Hypothalamus (tissue), 51 donors: ENCODE data around the gene STK16.

Experiments used
- DNase-seq, 51 donors: peaks; one replicate each; lab custom pipeline; 2025; lab: John Stamatoyannopoulos, UW

STK16 gene

DNA sequence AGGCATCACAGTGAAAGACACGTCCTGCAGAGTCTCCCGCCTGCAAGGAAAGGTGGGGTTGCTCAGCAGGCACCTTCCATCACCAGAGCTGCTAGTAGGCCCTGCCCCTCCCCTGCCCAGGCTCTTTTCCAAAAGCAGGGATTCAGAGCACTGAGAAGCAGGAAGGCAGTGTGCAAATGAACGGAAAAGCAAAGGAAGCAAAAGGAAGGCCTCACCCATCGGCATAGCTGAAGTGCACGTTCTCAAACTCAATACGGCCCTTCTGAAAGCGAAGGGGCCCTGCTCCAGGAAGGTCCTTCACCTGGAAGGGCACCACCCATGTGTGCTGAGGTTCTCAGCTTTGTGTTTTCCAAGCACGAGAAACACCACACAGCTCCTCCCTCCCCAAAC is 32.3 kb upstream of the STK16 start:
- DNase-seq: no peak

DNA sequence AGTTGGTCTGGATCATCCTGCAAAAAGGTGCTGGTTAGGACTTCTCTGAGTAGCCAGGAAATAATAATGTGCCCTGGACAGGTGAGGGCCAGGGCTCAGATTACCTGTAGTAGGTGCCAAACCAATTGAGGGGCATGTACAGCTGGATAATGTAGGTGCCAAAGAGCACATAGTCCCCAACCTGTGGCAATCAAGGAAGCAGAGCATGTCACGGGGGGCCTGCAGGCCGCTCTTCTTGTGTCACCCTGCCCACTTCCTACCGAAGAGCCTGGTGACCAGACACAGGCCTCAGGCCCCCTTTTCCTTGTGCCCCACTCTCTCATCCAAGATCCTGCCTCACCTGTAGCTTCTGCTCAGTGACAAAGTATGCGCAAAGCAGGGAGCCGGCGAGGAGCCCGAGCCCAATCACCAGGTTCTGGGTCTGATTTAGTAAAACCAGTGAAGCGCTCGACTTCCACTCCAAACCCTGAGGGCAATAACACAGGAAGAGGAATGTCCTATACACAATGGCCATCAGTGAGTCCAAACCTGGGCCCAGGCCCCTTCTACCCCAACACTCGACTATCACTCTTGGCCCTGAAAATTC is 31.7 kb upstream of the STK16 start:
- no peak for DNase-seq

DNA sequence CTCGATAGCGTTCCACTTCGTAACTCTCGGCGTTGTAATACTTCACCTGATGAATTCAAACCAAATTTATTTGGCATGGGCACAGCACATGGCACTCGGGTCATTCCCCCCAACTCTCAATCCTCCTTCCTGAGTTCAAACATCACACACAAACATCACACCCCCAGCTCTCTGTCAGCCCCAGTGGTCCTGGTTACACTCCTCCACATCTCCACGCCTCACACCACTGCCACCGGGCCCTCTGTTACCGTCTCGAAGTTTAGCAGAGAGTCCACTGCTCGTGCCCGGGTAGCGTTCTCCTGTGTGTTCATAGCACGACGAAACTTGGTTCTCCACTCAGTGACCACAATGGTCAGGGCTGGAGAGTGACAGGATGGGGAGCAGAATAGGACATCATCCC is 31.1 kb upstream of the STK16 start:
- DNase-seq: no peak

DNA sequence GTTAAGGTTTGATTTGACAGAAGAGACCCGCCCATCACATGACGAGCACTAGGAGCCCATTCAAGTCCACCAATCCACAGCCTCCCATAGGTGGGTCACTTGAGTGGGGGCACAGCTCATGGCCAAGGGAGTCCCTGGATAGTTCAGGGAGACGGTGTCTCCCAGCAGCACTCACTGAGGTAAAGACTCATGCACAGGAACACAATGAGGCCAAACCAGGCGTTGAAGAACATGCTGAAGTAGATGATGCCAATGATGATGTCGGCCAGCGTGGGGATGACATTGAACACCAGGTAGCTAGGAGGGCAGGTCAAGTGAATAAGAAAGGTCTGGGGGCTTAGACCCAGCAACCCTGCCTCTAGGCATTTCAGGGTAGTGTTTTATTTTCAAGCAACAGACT is 30.5 kb upstream of the STK16 start:
- no peak for DNase-seq

DNA sequence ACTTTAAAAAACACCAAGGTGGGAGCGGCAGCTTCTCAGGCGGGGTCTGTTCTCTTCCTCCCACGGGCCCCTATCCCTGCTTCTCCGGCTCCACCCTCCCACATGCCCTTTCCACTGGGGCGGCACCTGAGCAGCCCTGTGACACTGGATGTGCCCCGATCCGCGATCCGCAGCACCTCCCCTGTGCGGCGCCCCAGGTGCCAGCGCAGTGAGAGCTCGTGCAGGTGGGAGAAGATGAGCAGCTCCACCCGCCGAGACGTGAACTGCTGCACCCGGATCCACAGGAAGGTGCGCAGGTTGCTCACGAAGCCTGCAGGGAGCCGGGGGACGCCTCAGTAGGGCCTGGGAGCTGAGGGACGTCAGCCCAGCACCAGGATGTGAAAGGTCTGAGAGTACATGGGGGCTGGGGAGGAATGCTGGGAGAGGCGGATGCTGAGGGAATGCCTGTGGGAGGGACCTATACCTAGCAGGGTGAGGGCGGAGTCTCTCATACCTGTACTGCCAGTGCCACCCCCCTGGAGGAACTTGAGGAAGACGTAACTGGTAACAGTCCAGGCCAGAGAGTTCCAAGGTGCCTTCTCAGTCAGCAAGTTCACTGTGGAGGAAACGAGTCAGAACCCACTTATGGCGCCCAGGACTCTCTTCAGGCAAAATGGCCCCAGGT is 29.3 kb upstream of the STK16 start:
- no peak for DNase-seq

DNA sequence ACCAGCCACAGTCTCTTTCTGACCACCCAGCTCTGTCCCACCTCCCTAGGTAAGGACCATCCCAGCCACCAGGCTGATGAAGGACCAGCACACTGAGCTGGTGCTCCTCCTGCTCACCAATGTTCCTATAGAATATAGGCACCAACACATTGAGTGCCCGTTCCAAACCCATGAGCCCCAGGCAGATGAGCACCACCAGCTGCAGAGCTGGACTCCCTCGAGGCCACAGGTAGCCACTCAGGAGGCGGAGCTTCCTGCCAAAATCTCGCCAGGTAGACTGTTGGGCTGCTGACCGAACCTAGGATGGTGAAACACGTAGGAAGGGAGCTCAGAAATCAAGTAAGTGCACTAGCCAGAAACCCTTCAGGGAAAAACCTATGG is 28.8 kb upstream of the STK16 start:
- no peak for DNase-seq

DNA sequence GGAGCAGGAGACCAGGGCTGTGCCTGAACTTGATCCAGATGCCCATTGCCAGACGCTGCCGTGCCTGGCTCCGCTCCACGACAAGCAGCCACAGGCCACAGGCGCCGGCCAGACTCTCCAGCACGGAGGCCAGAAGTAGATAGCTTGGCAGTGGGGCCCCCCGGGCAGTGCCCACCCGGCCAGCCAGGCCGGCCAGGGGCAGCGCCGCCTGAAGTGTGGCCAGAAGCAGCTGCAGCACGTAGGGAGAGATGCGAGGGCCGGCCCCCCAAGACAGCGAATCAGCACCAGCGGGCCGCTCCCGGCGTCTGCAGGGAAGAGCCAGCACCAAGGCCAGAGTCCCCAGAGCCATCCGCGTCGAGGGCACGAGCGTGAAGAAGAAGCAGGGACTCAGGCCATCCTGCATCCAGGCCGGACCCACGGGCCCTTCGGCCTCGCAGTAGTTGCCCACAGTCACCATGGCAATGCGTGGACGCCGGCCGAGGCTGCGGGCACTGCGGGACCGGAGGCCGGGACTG is 27.0 kb upstream of the STK16 start:
- peak in 48 of 51 donors; percentile 33 to 88 (median 69) for DNase-seq

DNA sequence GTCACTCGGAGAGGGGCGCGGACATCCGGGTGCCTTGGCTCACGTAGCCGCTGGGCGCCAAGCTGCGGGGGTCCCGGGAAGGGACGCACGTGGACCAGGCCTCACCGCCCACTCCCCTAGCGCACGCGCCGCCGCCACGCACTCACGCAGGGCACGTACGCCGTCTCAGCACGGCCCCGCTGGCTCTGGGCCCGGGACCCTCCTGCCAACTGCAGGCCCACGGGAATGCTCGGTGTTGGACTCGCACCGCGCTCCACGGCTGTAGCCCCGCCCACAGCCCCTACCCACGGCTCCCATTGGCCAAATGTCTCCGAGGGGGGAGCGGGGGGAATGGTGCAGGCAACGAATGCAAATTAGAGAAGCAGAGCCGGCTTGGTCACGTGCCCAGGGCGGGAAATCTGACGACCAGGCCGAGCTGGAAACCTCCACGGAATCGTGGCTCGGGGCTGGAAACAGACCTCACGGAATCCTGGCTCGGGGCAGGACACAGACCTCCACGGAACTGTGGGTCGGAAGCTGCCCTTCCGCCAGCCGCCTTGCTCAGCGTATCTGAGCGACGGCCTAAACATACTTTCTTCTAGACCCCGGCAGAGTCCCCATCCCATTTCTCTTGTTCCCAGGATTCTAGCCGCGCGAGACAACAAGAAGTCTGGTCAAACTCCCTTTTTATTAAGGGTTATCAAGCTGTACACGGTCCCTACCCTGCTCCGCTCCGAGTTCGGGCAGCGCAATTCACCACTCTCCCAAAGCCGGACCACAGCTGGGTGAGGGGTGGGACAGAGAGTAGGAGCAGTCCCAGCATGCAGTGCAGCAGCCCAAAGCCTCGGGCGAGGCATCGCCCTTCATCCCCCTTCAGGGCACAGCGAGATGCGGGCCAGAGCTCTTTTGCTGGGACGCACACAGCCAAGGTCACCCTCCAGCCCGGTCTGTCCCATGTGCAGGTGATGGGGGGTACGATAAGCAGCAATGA is 26.3 kb upstream of the STK16 start, which contains the start of gene ABCB6:
Gene ABCB6 (minus strand): TSS at position 227 of the 970 bp plus-strand sequence. CDS start 285 bp downstream, outside the sequence.
- peak; percentile 76 to 98 (median 95) for DNase-seq

DNA sequence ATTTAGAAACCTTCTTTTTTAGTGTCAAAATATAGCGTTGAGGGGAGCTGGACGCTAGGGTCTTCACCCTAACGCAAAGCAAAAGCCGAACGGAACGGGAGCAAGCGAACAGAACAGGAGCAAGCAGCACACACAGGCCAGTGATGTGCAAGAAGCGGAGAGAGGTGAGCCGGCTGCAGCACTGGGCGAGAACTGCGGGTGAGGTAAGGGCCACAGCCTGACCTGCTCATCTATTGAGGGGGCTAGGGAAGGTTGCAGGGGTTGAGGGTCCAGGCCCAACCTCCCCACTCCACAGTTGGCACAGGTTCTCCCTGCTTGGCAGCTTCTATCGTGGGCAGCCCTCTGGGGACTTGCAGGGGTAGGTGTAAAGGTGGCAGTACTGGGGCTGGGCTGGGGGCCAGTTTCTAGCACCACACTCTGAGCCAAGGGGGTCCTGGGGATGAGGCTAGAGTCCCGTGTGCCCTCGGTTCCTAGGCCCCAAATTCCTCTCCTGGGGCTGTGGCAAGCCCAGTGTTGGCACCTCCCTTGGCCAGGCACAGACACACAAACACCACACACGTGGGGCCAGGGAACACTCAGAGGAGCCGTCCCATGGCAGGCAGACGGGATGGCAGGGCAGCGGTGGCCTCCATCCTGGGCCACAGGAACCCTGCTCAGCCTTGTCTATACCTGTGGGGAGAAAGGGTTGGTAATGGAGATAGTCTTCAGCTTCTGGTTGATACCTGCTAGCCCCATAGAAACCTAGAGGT is 25.3 kb upstream of the STK16 start:
- DNase-seq: no peak

DNA sequence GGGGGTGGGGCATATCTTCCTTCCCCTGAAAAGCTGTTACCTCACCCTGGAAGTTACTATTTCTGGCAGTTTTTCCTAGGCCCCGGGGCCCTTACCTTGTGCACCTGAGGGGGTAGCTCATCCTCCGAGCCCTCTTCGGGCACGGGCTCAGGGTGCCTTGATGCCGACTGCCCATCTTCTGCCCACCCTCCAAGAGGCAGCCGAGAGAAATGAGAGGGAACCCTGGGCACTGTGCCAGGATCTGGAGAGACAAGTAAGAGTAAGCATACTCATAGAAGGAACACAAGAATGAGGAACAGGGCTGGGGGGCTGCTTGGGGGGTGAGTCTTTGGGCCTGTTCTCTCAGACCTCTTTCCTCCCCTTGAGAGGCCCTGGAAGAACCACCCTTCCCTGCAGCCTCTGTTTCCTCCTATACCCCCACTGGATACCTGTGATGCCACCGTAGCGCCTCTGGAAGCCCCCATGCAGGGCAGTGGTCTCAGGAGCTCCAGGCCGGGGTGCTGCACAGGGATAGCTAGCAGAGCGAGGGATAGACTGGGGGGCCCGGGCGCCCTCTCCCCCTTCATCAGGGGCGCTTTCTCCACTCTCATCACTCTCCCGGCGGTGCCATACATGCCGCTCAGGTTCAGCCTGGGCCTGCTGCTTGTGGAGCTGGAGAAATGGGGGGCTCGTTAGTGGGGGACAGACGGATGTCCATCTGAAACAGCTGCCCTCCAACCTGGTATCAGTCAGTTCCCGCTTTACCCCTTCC is 24.5 kb upstream of the STK16 start:
- no peak for DNase-seq

DNA sequence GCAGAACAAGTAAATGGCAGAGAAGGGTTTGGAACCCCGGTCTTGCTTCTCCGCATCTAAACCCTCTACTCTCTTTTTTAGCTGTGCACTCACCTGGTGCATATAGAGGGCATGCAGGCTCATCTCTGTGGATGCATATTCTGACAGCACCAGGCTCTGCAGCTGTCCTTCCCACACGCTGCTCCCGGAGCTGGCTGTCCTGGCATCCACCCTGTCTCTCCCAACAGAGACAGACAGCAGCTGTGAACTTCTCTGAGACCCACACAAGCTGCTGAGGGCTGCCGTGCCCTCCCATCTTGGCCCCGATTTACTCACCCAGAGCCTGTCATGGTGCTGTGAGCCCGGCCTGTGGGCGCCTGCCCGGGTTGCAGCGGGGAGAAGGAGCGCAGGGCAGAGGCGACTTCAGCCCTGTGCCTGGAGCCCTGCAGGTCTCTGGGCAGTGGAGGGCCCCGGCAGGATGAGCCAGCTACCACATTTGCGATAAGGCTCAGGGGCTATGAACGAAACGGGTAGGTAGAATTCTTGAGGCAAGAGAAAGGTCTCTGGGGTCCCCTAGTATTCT is 23.2 kb upstream of the STK16 start:
- no peak for DNase-seq

DNA sequence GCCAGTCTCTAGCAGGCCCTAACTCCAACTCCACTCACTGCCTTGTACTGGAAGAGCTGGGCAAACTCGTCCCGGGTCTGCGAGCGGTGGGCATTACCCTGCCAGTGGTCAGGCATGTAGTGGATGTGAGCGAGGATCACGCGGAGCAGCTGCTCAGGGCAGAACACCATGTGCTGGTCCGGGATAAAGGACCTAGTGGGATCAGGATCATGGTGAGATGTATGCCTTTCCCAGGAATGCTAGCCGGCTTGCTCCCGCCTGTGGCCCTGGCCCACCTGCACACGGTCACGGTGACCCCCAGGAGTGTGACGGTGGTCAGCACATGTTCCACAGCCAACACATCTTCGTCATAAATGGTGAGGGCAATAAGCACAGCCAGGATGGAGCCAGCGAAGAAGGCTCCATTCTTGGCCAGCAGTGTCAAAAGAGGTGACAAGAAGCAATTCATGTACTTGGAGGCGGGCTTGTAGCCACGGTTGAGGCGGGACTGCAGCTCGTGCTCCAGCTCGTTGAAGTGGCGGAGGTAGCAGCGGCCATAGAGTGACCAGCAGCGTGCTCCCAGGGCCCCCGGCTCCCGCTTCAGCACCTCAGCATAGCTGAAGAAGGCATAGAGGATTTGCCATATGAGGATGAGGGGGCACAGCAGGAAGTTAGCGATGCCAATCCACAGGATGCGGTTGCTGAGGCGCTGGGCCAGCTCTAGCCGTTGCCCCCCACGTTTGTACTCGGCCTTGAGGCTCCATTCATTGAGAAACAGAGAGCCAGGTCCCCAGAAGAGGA is 21.3 kb upstream of the STK16 start:
- no peak for DNase-seq

DNA sequence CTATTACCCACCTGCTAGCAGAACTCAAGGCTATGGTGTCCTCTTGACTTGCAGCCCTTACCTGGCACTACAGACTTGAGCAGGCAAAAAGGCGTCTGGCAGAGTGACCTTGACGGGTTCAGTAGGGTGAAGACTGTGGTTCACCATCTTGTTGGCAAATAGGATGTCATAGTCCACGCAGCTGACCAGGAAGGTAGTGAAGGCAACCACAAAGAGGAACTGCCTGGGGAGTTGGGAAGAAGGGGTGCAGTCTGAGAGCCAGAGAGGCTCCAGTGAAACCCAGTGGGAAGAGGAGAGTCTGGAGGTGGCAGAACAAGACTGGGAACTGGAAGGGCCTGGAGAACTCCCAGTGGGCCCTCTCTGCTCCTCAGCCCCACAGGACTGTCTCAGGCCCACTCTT is 19.9 kb upstream of the STK16 start:
- no peak for DNase-seq

DNA sequence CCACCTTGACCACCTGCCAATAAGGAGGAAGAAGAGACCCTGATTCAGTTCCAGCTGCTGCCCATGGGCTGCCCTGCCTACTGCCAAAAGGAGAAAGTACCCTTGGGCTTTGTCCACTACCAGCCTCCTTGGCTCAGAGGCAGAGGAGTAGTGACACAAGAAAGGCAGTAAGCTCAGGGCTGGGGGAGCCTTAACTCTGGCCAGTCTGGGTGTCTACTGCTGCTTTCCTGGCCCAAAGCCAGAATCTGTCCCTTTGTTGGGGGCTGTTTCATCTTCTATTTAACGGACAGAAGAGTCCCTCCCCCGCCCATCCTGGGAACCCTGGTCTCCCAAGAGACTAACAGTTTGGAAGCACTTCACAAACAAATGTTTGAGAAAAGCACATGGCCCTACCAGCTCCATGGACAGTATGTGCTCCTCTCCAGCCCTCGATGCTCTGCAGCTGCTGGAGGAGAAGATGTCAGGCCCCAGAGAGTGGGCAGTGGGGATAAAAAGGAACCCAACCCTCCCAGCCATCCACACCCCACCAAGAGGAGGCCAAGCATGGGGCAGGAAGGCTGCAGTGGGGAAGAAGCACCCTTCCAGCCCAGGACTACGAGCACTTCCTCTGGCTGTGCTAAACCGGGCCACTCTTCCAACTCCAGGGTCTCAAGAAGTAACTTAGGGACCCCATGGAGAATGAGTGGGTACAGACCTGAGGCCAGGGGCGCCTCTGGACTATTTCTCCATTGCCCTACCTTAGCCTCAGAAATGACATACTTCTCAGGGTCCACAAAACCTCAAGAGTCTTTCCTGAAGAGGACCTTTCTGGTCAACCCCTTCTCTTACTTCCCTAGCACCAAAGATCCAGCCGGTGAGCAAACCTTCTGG is 17.0 kb upstream of the STK16 start:
- no peak for DNase-seq

DNA sequence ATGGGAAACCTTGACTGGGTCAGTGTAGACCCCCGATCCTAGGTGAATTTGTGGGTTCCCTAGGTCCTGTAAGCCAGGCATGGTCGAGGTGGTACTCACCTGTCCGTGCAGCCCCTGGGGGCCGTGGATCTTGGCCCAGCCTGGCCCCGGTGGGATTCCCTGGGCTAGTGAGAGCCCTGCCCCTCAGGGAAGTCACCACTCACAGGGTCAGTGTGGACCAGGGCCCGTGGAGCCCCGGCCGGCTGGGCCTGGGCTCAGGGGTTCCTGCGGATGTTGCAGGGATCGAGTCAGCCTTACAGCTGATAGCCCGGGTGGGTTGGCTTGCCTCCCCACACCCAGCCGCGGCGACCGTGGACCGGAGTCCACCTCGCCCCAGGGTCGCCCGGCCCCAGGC is 16.4 kb upstream of the STK16 start:
- DNase-seq: no peak

DNA sequence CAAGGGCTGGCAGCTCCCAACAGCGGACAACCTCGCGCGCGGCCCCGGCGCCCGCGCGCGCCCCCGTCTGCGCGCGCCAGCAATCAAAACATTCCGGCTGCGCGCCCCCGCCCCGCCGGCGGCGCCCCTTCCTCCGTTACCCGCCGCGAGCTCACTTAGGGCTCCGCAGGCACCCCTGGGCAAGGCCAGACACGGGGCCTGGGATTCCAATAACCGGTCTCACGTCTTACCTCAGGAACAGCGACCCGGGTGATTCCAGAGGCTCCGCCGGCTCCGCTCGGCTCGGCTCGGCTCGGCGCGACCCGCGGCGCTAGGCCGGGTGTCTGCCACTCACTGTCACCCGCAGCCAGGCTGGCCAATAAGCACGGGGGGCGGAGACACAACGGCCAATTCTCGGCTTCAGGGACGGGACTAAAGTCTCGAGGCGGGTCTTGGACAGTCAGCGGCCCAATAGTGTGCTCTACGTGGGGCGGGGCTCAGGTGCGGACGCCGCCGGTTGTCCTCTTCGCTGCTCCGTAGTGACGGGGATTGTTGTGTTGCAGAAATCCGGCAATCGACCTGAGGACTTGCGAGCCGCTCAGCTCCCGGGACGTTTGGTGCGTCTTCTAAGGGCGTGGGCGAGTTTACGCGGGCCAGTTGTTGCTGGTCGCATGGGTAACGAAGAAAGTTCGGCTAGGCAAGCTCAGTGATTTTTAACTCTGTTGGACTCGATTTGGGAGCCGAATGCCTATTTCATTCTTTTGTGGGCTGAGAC is 15.8 kb upstream of the STK16 start, which contains the start of the genes ANKZF1 and ATG9A:
Gene ANKZF1 (plus strand): TSS at position 502 of the 754 bp plus-strand sequence. CDS start 452 bp downstream, outside the sequence.
Gene ATG9A (minus strand): TSS at position 332 of the 754 bp plus-strand sequence. CDS start 1,612 bp downstream, outside the sequence.
- peak; percentile 63 to 100 (median 97) for DNase-seq
